ENCODE results near the gene LGI2. TPM values are rescaled to one million over a fixed set of nuclear protein-coding genes. Genes with fewer than 3 reads are reported as not detected.

Gene LGI2
- total RNA-seq, 1 donor from 2014 or later = not detected

- no peak for FAIRE-seq
- TF ChIP-seq CTCF (IDR thresholded peaks at IDR 0.05; ENCODE audit: insufficient read depth, low read length, severe bottlenecking) = no peak
- Histone ChIP-seq H3K36me3 (ENCODE audit: control insufficient read depth, insufficient read depth, low read length) (no peaks in the 10 kb centered on the region), H3K4me3 (ENCODE audit: low read depth, low read length) (no peak overlapping the region), H3K27me3 (ENCODE audit: control insufficient read depth, insufficient read depth, low read length) (no peaks in the 10 kb centered on the region)
- no peak for DNase-seq (ENCODE audit: low read depth)
Measured at GRCh38 chr4:25063116-25063515, 32.4 kb upstream of the LGI2 start.

GRCh38 chr4:25062098-25062497, 31.4 kb upstream of the LGI2 start:
- DNase-seq (ENCODE audit: low read depth) (no peak), FAIRE-seq (no peak)
- H3K36me3 ChIP-seq (ENCODE audit: control insufficient read depth, insufficient read depth, low read length) = no peaks in the 10 kb centered on the region
- no peak for TF ChIP-seq CTCF (IDR thresholded peaks at IDR 0.05; ENCODE audit: insufficient read depth, low read length, severe bottlenecking)
- H3K4me3 ChIP-seq (ENCODE audit: low read depth, low read length) = no peak overlapping the region
- no peaks in the 10 kb centered on the region for H3K27me3 ChIP-seq (ENCODE audit: control insufficient read depth, insufficient read depth, low read length)

- no peak overlapping the region for H3K4me3 ChIP-seq (ENCODE audit: low read depth, low read length)
- no peaks in the 10 kb centered on the region for H3K36me3 ChIP-seq (ENCODE audit: control insufficient read depth, insufficient read depth, low read length)
- DNase-seq (ENCODE audit: low read depth) (no peak), FAIRE-seq (peak; percentile 94)
- TF ChIP-seq CTCF (IDR thresholded peaks at IDR 0.05; ENCODE audit: insufficient read depth, low read length, severe bottlenecking) = no peak
- no peaks in the 10 kb centered on the region for H3K27me3 ChIP-seq (ENCODE audit: control insufficient read depth, insufficient read depth, low read length)
Measured at GRCh38 chr4:25061602-25062001, 30.9 kb upstream of the LGI2 start.

- Histone ChIP-seq H3K27me3 (ENCODE audit: control insufficient read depth, insufficient read depth, low read length) (no peaks in the 10 kb centered on the region), H3K36me3 (ENCODE audit: control insufficient read depth, insufficient read depth, low read length) (no peaks in the 10 kb centered on the region), H3K4me3 (ENCODE audit: low read depth, low read length) (no peak overlapping the region)
- DNase-seq (ENCODE audit: low read depth) (no peak), FAIRE-seq (no peak)
- TF ChIP-seq CTCF (IDR thresholded peaks at IDR 0.05; ENCODE audit: insufficient read depth, low read length, severe bottlenecking) = no peak
Measured at GRCh38 chr4:25060963-25061340, 30.2 kb upstream of the LGI2 start.

- no peak for TF ChIP-seq CTCF (IDR thresholded peaks at IDR 0.05; ENCODE audit: insufficient read depth, low read length, severe bottlenecking)
- no peak overlapping the region for H3K4me3 ChIP-seq (ENCODE audit: low read depth, low read length)
- H3K36me3 ChIP-seq (ENCODE audit: control insufficient read depth, insufficient read depth, low read length) = no peaks in the 10 kb centered on the region
- FAIRE-seq (no peak), DNase-seq (ENCODE audit: low read depth) (no peak)
- no peaks in the 10 kb centered on the region for H3K27me3 ChIP-seq (ENCODE audit: control insufficient read depth, insufficient read depth, low read length)
Measured at GRCh38 chr4:25060241-25060962, 29.7 kb upstream of the LGI2 start.

GRCh38 chr4:25059791-25060190, 29.0 kb upstream of the LGI2 start:
- no peak for FAIRE-seq
- Histone ChIP-seq H3K36me3 (ENCODE audit: control insufficient read depth, insufficient read depth, low read length) (no peaks in the 10 kb centered on the region), H3K27me3 (ENCODE audit: control insufficient read depth, insufficient read depth, low read length) (no peaks in the 10 kb centered on the region), H3K4me3 (ENCODE audit: low read depth, low read length) (no peak overlapping the region)
- TF ChIP-seq CTCF (IDR thresholded peaks at IDR 0.05; ENCODE audit: insufficient read depth, low read length, severe bottlenecking) = no peak
- DNase-seq (ENCODE audit: low read depth) = no peak

All from bronchial epithelial cell (primary cell).